Measurements from ENCODE around the gene GRIK4.

- no peak for TF ChIP-seq CTCF (conservative IDR thresholded peaks at IDR 0.05; ENCODE audit: low read depth, low read length)
- TF ChIP-seq SMC3 (IDR thresholded peaks at IDR 0.05; ENCODE audit: low read depth, low read length) = no peak
- TF ChIP-seq RAD21 (IDR thresholded peaks at IDR 0.05; ENCODE audit: low read length) = no peak
- TF ChIP-seq POLR2A (IDR thresholded peaks at IDR 0.05; ENCODE audit: low read depth, low read length) = no peak
- no peak for TF ChIP-seq MAZ (IDR thresholded peaks at IDR 0.05; ENCODE audit: borderline replicate concordance, low read depth, low read length)
These were observed 118.0 kb downstream of the GRIK4 start for GRCh38 chr11:120629407-120630080.
